Mesendoderm (in vitro differentiated cells): ENCODE data around the gene HDAC4.
"Not testable (repeated sequence)": the region's sequence is repeated elsewhere in the genome, so short reads cannot be mapped to it uniquely, and the experiment has no call there.

Source experiments
- DNase-seq: peaks from one replicate; pipeline ENCODE4 v3.0.0; 2013
- H2AK5ac ChIP-seq: 2 replicates; pipeline ENCODE4 v1.6.1; 2013; ENCODE audit warnings: low read length, inconsistent platforms
- H2BK120ac ChIP-seq: 2 replicates; pipeline ENCODE4 v1.6.1; 2013; ENCODE audit warnings: low read depth, mild to moderate bottlenecking, low read length, moderate library complexity, mixed read lengths
- H2BK15ac ChIP-seq: replicated peaks from 2 replicates; pipeline ENCODE4 v1.6.1; 2013; ENCODE audit warnings: low read depth, mild to moderate bottlenecking, moderate library complexity
- H2BK5ac ChIP-seq: 2 replicates; pipeline ENCODE4 v1.6.1; 2013; ENCODE audit warnings: low read length, inconsistent platforms
- H3K18ac ChIP-seq: 2 replicates; pipeline ENCODE4 v1.6.1; 2013; ENCODE audit warnings: mild to moderate bottlenecking, low read length, mixed read lengths
- H3K23ac ChIP-seq: one replicate; pipeline ENCODE4 v1.6.1; 2013; ENCODE audit warnings: low read length
- H3K27ac ChIP-seq: 2 replicates; pipeline ENCODE4 v1.5.1; 2013; ENCODE audit warnings: low read depth, mild to moderate bottlenecking, inconsistent platforms, low read length, moderate library complexity
- H3K27me3 ChIP-seq: 2 replicates; pipeline ENCODE4 v1.6.1; 2013; ENCODE audit warnings: low read length, control low read depth, mild to moderate bottlenecking, inconsistent platforms; ENCODE audit not compliant: insufficient read depth, poor library complexity
- H3K36me3 ChIP-seq: 2 replicates; pipeline ENCODE4 v1.6.1; 2013; ENCODE audit warnings: low read length, inconsistent platforms; ENCODE audit not compliant: control insufficient read depth, insufficient read depth
- H3K4ac ChIP-seq: one replicate; pipeline ENCODE4 v1.6.1; 2013; ENCODE audit warnings: low read depth, mild to moderate bottlenecking, low read length, moderate library complexity
- H3K4me1 ChIP-seq: 2 replicates; pipeline ENCODE4 v1.6.1; 2013; ENCODE audit warnings: low read depth, low read length, inconsistent platforms; ENCODE audit not compliant: control insufficient read depth
- H3K4me2 ChIP-seq: 2 replicates; pipeline ENCODE4 v1.6.1; 2013; ENCODE audit warnings: low read length
- H3K4me3 ChIP-seq: 2 replicates; pipeline ENCODE4 v1.5.1; 2013; ENCODE audit warnings: mild to moderate bottlenecking, low read length
- H3K56ac ChIP-seq: one replicate; pipeline ENCODE4 v1.6.1; 2013; ENCODE audit warnings: low read length
- H3K79me1 ChIP-seq: 2 replicates; pipeline ENCODE4 v1.6.1; 2013; ENCODE audit warnings: low read length, inconsistent platforms
- H3K79me2 ChIP-seq: 2 replicates; pipeline ENCODE4 v1.6.1; 2013; ENCODE audit warnings: mild to moderate bottlenecking, low read length; ENCODE audit not compliant: control insufficient read depth, insufficient read depth
- H3K9ac ChIP-seq: 2 replicates; pipeline ENCODE4 v1.6.1; 2013; ENCODE audit warnings: low read length, inconsistent platforms
- H4K5ac ChIP-seq: one replicate; pipeline ENCODE4 v1.6.1; 2013; ENCODE audit warnings: low read length
- H4K8ac ChIP-seq: one replicate; pipeline ENCODE4 v1.6.1; 2013; ENCODE audit warnings: low read depth, mild to moderate bottlenecking, control low read depth, low read length, moderate library complexity
- WGBS: extraction: QIAGEN DNeasy Blood & Tissue Kit; methylation state at CpG from one replicate; pipeline ENCODE4 v1.1.7; 2013; ENCODE audit warnings: low lambda C conversion rate, missing lambda C conversion rate; ENCODE audit not compliant: insufficient coverage; ENCODE audit errors: extremely low coverage; 5-methylcytosine and 5-hydroxymethylcytosine counted together

HDAC4 gene

DNA sequence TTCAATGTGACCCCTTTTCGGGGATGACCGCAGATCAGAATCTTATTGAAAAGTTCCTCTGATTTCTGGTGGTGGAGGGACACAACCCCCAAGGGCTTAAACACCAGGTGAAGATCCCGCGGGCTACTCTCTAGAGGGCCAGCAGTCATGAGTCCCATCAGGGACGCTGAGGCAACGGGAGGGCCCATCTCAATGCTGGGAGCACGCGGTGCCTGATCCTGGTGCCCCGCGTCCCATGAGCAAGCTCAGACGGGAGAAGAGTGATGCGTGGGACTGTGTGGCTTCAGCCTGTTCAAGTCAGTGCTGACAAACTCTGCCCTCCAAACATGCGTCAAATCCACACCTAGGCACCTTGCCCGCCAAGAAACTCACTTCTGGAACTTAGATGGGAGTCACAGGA lies 328.0 kb downstream of the HDAC4 start:
- H2AK5ac ChIP-seq, result no peak overlapping the region
- no peak overlapping the region for H3K4me3 ChIP-seq
- DNase-seq, result no peak
- H4K8ac ChIP-seq, result no peak overlapping the region
- H3K79me1 ChIP-seq, result no peaks in the 10 kb centered on the region
- H2BK15ac ChIP-seq, result no peak overlapping the region
- no peak overlapping the region for H3K23ac ChIP-seq
- no peak overlapping the region for H2BK120ac ChIP-seq
- H3K4me2 ChIP-seq, result no peak overlapping the region
- no peaks in the 10 kb centered on the region for H3K27me3 ChIP-seq
- H3K9ac ChIP-seq, result no peak overlapping the region
- WGBS, result no CpG with 5 or more reads among the region's 14 CpGs
- H4K5ac ChIP-seq, result no peak overlapping the region
- H3K36me3 ChIP-seq, result no peaks in the 10 kb centered on the region
- no peak overlapping the region for H3K27ac ChIP-seq
- H2BK5ac ChIP-seq, result no peak overlapping the region
- no peak overlapping the region for H3K4ac ChIP-seq
- no peak overlapping the region for H3K56ac ChIP-seq
- H3K79me2 ChIP-seq, result no peaks in the 10 kb centered on the region
- H3K18ac ChIP-seq, result no peak overlapping the region
- H3K4me1 ChIP-seq, result no peaks in the 10 kb centered on the region

DNA sequence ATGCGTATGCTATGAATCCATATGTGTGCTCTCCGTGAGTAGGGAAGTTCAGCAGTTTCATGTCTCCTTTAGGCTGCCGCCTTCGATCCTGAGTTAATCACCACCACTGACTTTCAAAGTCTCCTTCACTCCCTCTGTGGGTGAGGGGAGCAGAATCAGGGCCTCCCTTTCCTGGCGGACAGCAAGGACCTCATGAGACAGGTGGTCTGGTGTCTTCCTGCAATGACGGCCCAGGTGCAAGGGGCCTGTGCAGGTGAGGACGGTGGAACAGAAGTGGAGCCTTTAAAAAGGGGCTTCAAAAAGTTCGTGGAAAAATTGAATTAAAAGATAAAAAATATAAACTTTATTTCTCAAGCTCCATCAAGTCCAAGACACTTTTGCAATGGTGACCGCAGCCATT lies 330.4 kb downstream of the HDAC4 start:
- Histone ChIP-seq H4K8ac (no peak overlapping the region), H2BK120ac (no peak overlapping the region), H3K79me1 (no peaks in the 10 kb centered on the region), H3K23ac (no peak overlapping the region), H3K4me3 (no peak overlapping the region), H3K9ac (no peak overlapping the region), H2BK15ac (no peak overlapping the region), H3K27me3 (no peaks in the 10 kb centered on the region), H3K4me1 (no peaks in the 10 kb centered on the region), H2BK5ac (no peak overlapping the region), H4K5ac (no peak overlapping the region), H2AK5ac (no peak overlapping the region), H3K4ac (no peak overlapping the region), H3K36me3 (no peaks in the 10 kb centered on the region), H3K56ac (no peak overlapping the region), H3K4me2 (no peak overlapping the region), H3K27ac (no peak overlapping the region), H3K79me2 (no peaks in the 10 kb centered on the region), H3K18ac (no peak overlapping the region)
- no peak for DNase-seq
- no CpG with 5 or more reads among the region's 9 CpGs for WGBS

DNA sequence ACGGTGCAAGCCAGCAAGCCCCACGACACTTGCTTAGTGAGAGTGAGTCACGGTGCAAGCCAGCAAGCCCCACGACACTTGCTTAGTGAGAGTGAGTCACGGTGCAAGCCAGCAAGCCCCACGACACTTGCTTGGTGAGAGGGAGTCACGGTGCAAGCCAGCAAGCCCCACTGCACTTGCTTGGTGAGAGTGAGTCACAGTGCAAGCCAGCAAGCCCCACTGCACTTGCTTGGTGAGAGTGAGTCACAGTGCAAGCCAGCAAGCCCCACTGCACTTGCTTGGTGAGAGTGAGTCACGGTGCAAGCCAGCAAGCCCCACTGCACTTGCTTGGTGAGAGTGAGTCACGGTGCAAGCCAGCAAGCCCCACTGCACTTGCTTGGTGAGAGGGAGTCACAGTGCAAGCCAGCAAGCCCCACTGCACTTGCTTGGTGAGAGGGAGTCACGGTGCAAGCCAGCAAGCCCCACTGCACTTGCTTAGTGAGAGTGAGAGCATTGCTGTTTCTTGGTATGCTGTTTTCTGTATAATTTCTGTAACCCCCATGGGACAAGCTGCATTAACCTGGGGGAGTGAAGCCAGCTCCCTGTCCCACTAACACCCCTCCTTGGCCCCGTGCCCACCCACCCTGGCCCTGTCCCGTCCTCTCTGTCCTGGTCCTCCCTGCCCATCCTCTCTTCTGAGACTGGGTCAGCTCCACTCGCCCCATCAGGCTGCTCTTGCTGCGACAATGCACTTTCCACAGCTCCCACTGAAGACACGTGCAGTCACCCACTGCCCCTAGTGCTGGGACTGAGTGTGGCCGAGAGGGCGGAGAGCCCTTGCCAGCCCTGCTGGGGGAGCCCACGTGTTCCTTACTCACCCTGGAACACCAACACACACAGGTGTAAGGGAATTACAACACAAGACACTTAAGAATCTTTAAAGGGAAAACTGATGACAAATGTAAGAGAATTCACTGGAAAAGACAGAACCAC lies 331.2 kb downstream of the HDAC4 start:
- not testable (repeated sequence) for H4K5ac ChIP-seq, H3K18ac ChIP-seq, H3K27ac ChIP-seq, H3K79me2 ChIP-seq, H3K56ac ChIP-seq, H3K9ac ChIP-seq, H2AK5ac ChIP-seq, DNase-seq, H3K27me3 ChIP-seq, H3K4me3 ChIP-seq, H3K23ac ChIP-seq, H3K4me1 ChIP-seq, H4K8ac ChIP-seq, H3K36me3 ChIP-seq, H3K79me1 ChIP-seq, H3K4me2 ChIP-seq, H2BK5ac ChIP-seq, H2BK15ac ChIP-seq, H3K4ac ChIP-seq, H2BK120ac ChIP-seq
- no CpG with 5 or more reads among the region's 18 CpGs for WGBS

DNA sequence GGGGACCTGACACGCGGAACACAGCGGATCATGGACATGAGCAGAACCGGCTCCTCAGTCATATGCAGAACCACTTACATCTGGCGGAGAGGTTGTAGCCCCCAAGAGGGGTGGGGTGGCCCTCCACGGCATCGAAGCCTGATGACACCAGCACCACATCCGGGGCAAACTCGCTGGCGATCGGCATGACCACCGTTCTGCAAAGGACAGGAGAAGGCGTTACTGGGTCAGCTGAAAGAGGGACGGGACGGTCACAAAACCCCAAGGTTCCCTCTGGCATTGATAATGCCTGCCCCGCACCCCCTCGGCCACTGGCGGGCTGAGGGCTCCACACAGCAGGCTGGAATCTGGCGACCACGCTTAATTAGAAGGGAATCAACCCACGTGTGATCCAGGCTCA lies 332.4 kb downstream of the HDAC4 start:
- H3K18ac ChIP-seq, result no peak overlapping the region
- no peak for DNase-seq
- no CpG with 5 or more reads among the region's 21 CpGs for WGBS
- H3K79me1 ChIP-seq, result no peaks in the 10 kb centered on the region
- H3K27me3 ChIP-seq, result no peaks in the 10 kb centered on the region
- no peak overlapping the region for H4K5ac ChIP-seq
- H3K4ac ChIP-seq, result no peak overlapping the region
- no peak overlapping the region for H2BK120ac ChIP-seq
- H3K9ac ChIP-seq, result no peak overlapping the region
- H3K4me3 ChIP-seq, result no peak overlapping the region
- H2BK15ac ChIP-seq, result no peak overlapping the region
- no peaks in the 10 kb centered on the region for H3K79me2 ChIP-seq
- H3K27ac ChIP-seq, result no peak overlapping the region
- H3K56ac ChIP-seq, result no peak overlapping the region
- H2BK5ac ChIP-seq, result no peak overlapping the region
- no peak overlapping the region for H4K8ac ChIP-seq
- H3K23ac ChIP-seq, result no peak overlapping the region
- no peak overlapping the region for H2AK5ac ChIP-seq
- H3K36me3 ChIP-seq, result no peaks in the 10 kb centered on the region
- no peaks in the 10 kb centered on the region for H3K4me1 ChIP-seq
- no peak overlapping the region for H3K4me2 ChIP-seq

DNA sequence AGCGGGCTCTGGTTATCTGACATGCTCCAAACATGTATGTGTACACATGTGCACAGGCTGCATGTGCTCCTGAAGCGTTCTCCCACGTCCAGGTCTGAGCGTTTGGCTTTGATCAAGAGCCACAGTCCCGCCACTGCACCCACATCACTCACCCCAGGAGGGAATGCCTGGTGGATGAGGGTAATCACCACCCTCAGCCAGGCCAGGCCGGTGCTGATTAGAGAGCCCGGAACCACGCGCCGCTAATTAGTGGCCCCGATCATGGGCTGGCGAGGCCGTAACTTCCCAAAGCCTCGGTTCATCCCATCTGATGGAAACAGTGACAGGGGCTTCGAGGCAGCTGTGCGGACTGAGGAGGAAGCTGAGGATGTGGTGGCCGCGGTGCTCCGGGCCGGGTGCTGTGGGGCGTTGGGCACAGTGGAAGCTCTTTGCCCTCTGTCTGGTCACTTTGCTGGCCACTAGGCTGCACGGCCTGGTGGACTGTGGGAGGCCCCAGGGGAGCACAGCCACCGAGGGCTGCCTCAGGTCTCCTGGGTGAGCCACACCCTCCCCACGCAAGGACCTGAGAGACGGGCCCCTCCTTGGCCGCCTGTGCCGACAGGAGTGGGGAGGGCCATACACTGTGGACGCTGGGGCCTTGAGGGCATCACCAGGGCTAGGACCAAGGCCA lies 333.5 kb downstream of the HDAC4 start:
- Histone ChIP-seq H3K36me3 (no peaks in the 10 kb centered on the region), H4K8ac (no peak overlapping the region), H2BK5ac (no peak overlapping the region), H3K27ac (no peak overlapping the region), H2BK120ac (no peak overlapping the region), H4K5ac (no peak overlapping the region), H3K4me1 (no peaks in the 10 kb centered on the region), H3K56ac (no peak overlapping the region), H3K27me3 (no peaks in the 10 kb centered on the region), H3K23ac (no peak overlapping the region), H2BK15ac (no peak overlapping the region), H3K4me2 (no peak overlapping the region), H3K4ac (no peak overlapping the region), H3K18ac (no peak overlapping the region), H3K79me2 (no peaks in the 10 kb centered on the region), H3K4me3 (no peak overlapping the region), H3K79me1 (no peaks in the 10 kb centered on the region), H3K9ac (no peak overlapping the region), H2AK5ac (no peak overlapping the region)
- no CpG with 5 or more reads among the region's 28 CpGs for WGBS
- DNase-seq, result no peak
